ENCODE data around the gene SAXO2. TPM values are rescaled to one million over a fixed set of nuclear protein-coding genes. Genes with fewer than 3 reads are reported as not detected.
"Not testable (repeated sequence)": the region's sequence is repeated elsewhere in the genome, so short reads cannot be mapped to it uniquely, and the experiment has no call there.

The SAXO2 gene
- total and polyA plus RNA-seq, 10 of the 15 experiments (the other 5 are each of a cell fraction or from before 2014, with no cell fraction given): 0.06 to 2.3 (median 1.4) TPM

DNA sequence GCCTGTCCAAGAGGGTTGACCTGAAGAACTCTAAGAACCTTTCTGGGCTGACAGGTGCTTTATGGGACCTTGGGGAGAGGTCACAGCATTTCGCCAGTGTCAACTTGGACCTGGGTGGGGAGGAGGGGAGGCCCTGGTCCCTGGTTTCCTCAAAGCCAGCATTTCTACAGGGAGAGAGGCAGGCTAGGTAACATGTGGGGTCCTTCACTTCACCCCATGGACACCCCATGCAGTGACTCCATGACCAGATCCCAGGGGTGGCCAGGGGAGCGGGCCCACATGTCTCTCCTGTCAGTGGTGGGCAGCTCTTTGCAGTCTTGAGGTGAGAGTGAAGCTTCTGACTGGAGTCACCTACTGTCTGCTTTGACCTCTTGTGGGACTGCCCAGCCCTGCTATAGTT, 50.8 kb downstream of the SAXO2 start (continued):
- TF ChIP-seq NR2C1 (IDR thresholded peaks at IDR 0.05) (no peak), HCFC1 (IDR thresholded peaks at IDR 0.05; ENCODE audit: low read length) (no peak), SRF (IDR thresholded peaks at IDR 0.05; ENCODE audit: low read depth in 2 of 2, low read length in 2 of 2) (no peak), POLR2AphosphoS5 (IDR thresholded peaks at IDR 0.05; ENCODE audit: low read length) (no peak), KLF5 (IDR thresholded peaks at IDR 0.05; ENCODE audit: partially characterized antibody) (no peak)
- TF ChIP-seq, protein P1, sequence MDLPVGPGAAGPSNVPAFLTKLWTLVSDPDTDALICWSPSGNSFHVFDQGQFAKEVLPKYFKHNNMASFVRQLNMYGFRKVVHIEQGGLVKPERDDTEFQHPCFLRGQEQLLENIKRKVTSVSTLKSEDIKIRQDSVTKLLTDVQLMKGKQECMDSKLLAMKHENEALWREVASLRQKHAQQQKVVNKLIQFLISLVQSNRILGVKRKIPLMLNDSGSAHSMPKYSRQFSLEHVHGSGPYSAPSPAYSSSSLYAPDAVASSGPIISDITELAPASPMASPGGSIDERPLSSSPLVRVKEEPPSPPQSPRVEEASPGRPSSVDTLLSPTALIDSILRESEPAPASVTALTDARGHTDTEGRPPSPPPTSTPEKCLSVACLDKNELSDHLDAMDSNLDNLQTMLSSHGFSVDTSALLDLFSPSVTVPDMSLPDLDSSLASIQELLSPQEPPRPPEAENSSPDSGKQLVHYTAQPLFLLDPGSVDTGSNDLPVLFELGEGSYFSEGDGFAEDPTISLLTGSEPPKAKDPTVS (IDR thresholded peaks at IDR 0.05; ENCODE audit: low read depth, low read length): no peak

DNA sequence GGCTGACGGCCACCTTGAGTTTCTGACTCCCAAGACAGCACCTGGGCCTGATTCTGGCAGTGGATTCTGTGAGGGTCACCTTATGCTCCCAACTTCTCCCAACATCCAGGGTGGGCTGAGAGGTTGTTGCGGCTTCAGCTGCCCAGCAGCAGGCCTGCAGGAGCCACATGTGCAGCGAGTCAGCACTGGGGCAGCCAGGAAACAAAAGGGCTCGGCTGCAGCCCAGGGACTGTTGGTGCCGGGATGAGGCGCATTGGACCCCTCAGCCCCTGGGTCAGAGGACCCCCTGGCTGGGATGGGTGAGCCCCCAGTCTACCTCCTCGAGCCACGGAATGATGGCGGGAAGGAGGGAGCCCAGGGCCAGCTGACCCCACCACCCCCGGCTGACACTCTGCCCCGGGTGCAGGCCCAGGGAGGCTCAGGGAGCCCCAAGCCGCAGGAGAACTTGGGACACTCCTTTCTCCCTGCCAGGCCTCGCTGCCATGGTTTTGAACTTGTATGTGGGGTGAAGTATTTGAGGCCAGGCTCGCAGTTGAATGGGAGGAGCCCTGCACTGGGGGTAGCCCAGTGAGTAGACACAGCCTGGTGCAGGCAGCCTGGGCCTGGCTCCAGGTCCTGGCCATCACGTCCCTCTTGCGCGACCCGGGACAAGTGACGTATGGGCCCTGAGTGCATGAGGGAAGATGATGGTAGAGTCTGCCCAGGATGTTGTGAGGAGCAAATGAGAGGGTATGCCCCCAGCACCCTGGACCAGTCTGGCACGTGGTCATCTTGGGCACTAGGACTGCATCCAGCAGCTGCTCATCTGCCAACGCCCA, 51.5 kb downstream of the SAXO2 start:
- H3K27ac ChIP-seq (ENCODE audit: control insufficient read depth, insufficient read depth); H3K4me2 ChIP-seq (ENCODE audit: control insufficient read depth, insufficient read depth); H3K79me2 ChIP-seq (ENCODE audit: control insufficient read depth, insufficient read depth, low read length); H3K36me3 ChIP-seq (ENCODE audit: control insufficient read depth in 2 of 2, insufficient read depth in 2 of 2, low read length in 1 of 2); BruUV-seq (replicated peaks); RAD21 ChIA-PET (ENCODE audit: unreplicated experiment); intact Hi-C loops (cut with micrococcal nuclease; ENCODE audit: unreplicated experiment); POLR2A ChIA-PET; H3K27me3 ChIP-seq (replicated peaks in 1 of 2; ENCODE audit: control insufficient read depth in 2 of 2, insufficient read depth in 2 of 2, low read length in 1 of 2); H4K20me1 ChIP-seq (ENCODE audit: control insufficient read depth, insufficient read depth); CTCF ChIA-PET; ATAC-seq; in situ Hi-C loops (cut with MboI); H3K9me3 ChIP-seq (replicated peaks; ENCODE audit: control insufficient read depth, insufficient read depth, low read length); H3K4me3 ChIP-seq; FAIRE-seq; DNase-seq (ENCODE audit: low read depth, low spot score); H3K9ac ChIP-seq (ENCODE audit: control insufficient read depth, insufficient read depth, low read length); SMC1A ChIA-PET (ENCODE audit: uncharacterized antibody, unreplicated experiment); H2AFZ ChIP-seq (ENCODE audit: control insufficient read depth, low read depth, low read length); H3K4me1 ChIP-seq (ENCODE audit: control insufficient read depth, insufficient read depth, low read length): not testable (repeated sequence)
- 46% methylated on average over 21 of the region's 21 CpGs for WGBS (ENCODE audit: insufficient coverage, insufficient replicate concordance, low lambda C conversion rate, missing lambda C conversion rate)
